ENCODE measurements around the gene ARHGAP6.
A peak's percentile ranks its signal among the peaks of the same experiment; 100 is the strongest.

ARHGAP6 gene

GRCh38 chrX:11398139-11398538 lies 267.6 kb downstream of the ARHGAP6 start:
- no peak overlapping the region for H3K4me3 ChIP-seq (ENCODE audit: low read depth, low read length)
- TF ChIP-seq CTCF (conservative IDR thresholded peaks at IDR 0.05; ENCODE audit: low read depth, low read length): no peak
- DNase-seq (ENCODE audit: low read depth): no peak

GRCh38 chrX:11397680-11398079 lies 268.0 kb downstream of the ARHGAP6 start:
- no peak for TF ChIP-seq CTCF (conservative IDR thresholded peaks at IDR 0.05; ENCODE audit: low read depth, low read length)
- H3K4me3 ChIP-seq (ENCODE audit: low read depth, low read length): no peak overlapping the region
- no peak for DNase-seq (ENCODE audit: low read depth)

- H3K4me3 ChIP-seq (ENCODE audit: low read depth, low read length): no peak overlapping the region
- no peak for TF ChIP-seq CTCF (conservative IDR thresholded peaks at IDR 0.05; ENCODE audit: low read depth, low read length)
- peak; percentile 31 for DNase-seq (ENCODE audit: low read depth)
Observed at GRCh38 chrX:11395859-11396258, 269.9 kb downstream of the ARHGAP6 start.

GRCh38 chrX:11393949-11394654 lies 271.6 kb downstream of the ARHGAP6 start:
- no peak for TF ChIP-seq CTCF (conservative IDR thresholded peaks at IDR 0.05; ENCODE audit: low read depth, low read length)
- H3K4me3 ChIP-seq (ENCODE audit: low read depth, low read length): no peak overlapping the region
- DNase-seq (ENCODE audit: low read depth): no peak

- H3K4me3 ChIP-seq (ENCODE audit: low read depth, low read length): no peak overlapping the region
- no peak for DNase-seq (ENCODE audit: low read depth)
- TF ChIP-seq CTCF (conservative IDR thresholded peaks at IDR 0.05; ENCODE audit: low read depth, low read length): no peak
Observed at GRCh38 chrX:11386812-11387211, 278.9 kb downstream of the ARHGAP6 start.

GRCh38 chrX:11386001-11386523 lies 279.7 kb downstream of the ARHGAP6 start:
- TF ChIP-seq CTCF (conservative IDR thresholded peaks at IDR 0.05; ENCODE audit: low read depth, low read length): no peak
- H3K4me3 ChIP-seq (ENCODE audit: low read depth, low read length): no peak overlapping the region
- DNase-seq (ENCODE audit: low read depth): peak; percentile 77

- DNase-seq (ENCODE audit: low read depth): no peak
- TF ChIP-seq CTCF (conservative IDR thresholded peaks at IDR 0.05; ENCODE audit: low read depth, low read length): no peak
- no peak overlapping the region for H3K4me3 ChIP-seq (ENCODE audit: low read depth, low read length)
Observed at GRCh38 chrX:11382930-11383329, 282.8 kb downstream of the ARHGAP6 start.

All from choroid plexus epithelial cell (primary cell).